ENCODE data around the gene VPS26C. TPM values are rescaled to one million over a fixed set of nuclear protein-coding genes. Genes with fewer than 3 reads are reported as not detected.
A peak's percentile ranks its signal among the peaks of the same experiment; 100 is the strongest.

Gene VPS26C
- total and polyA plus RNA-seq, 2 of the 8 experiments (the other 6 are each of a cell fraction or from before 2014, with no cell fraction given), result 43.5 to 71.6 TPM

- no peak for TF ChIP-seq CHD1 (IDR thresholded peaks at IDR 0.05; ENCODE audit: low read depth, low read length)
- TF ChIP-seq EGR1 (IDR thresholded peaks at IDR 0.05; ENCODE audit: borderline replicate concordance, low read depth, low read length), result no peak
- TF ChIP-seq JUN (IDR thresholded peaks at IDR 0.05; ENCODE audit: low read depth, low read length), result no peak
- no peak for TF ChIP-seq SIRT6 (IDR thresholded peaks at IDR 0.05; ENCODE audit: low read length)
- TF ChIP-seq GABPA (IDR thresholded peaks at IDR 0.05; ENCODE audit: borderline replicate concordance, insufficient read depth, low read length), result peak; percentile 88
- 0 out of 2 replicates have a peak, but pooled peaks have one; percentile 43 for TF ChIP-seq TCF12 (IDR thresholded peaks at IDR 0.05; ENCODE audit: low read depth, low read length)
- no peak for TF ChIP-seq BCL11A (IDR thresholded peaks at IDR 0.05; ENCODE audit: low read depth in 2 of 2, low read length in 2 of 2)
- TF ChIP-seq TAF1 (IDR thresholded peaks at IDR 0.05; ENCODE audit: low read depth, low read length), result peak; percentile 87
- peak; percentile 71 for TF ChIP-seq ASH2L (IDR thresholded peaks at IDR 0.05; ENCODE audit: low read length)
- TF ChIP-seq CHD7 (IDR thresholded peaks at IDR 0.05; ENCODE audit: insufficient replicate concordance, low read length), result no peak
Measured at GRCh38 chr21:37267269-37268185, at the start of gene VPS26C (continued).
